GM21381 (cell line): ENCODE measurements around the gene EPHB6.

Experiments used
- ATAC-seq: cut with Tn5 transposase; IDR thresholded peaks from one replicate; pipeline ENCODE4 v1.9.1; 2021; ENCODE audit warnings: mild to moderate bottlenecking, moderate library complexity; ENCODE audit not compliant: unreplicated experiment

Gene EPHB6

GRCh38 chr7:142894112-142894984, 39.5 kb downstream of the EPHB6 start:
- ATAC-seq, result no peak

GRCh38 chr7:142894985-142895593, 40.2 kb downstream of the EPHB6 start:
- no peak for ATAC-seq

DNA sequence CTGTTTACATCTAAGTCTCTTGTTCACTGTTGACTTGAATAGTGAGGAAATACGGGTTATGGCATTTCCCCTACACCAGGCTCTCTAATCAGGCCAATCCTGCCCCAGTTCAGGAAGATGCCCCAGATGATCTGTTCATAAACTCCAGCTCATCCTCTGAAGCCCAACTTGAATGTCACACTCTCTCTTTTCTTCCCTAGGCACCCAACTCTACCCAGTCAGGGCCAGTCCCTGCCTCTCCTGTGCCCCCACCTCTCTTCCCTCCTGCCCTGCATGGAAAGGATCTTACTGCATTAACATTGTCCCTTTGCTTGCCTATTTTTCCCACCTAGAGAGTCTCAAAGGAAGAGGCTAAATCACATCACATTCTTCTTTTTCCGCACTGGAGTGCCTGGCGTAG, 41.3 kb downstream of the EPHB6 start:
- ATAC-seq, result no peak

DNA sequence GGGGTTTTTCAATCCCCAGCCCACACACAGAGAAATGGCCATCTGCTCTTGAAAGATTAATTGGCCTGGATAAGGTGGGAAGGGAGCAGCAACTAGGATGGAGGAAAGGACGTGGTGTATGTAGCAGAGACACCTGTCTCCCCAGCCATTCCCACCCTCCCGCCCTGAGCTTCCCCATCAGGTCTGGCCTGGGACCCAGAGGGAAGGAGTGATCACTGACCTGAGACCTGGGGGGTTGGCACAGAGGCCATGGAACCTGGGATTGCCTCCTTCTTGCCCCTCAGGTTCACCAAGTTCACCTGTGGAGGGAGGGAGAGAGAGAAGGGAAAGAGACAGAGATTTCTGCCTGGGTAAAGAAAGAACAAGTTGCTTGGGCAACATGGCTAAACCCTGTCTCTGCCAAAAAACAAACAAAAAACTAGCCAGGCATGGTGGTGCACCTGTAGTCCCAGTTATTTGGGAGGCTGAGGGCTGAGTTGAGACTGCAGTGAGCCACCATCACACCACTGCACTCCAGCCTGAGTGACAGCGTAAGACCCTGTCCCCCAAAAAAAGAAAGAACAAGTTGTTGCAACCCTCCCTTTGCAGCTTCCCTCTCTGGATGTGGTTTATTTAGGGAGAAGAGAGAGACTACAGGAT, 42.0 kb downstream of the EPHB6 start:
- no peak for ATAC-seq

DNA sequence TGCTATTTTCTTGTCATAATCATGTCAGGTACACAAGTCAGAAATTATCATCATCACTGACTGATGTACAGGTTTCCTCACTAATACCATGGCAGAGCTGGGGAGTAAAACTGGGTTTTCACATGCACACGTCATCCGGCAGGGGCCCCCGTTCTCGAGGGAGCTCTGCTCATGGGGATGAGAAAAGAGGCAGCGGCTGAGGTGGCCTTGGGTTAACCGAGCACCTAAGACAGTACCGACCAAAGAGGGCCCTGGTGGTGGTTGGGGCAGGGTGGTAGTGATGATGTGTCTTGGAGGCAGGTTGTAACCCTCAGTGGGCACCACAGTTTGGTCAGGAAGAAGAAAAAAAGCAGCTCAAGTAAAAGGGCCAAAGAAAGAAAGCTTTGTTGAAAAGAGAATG, 42.8 kb downstream of the EPHB6 start:
- ATAC-seq, result no peak

- no peak for ATAC-seq
Observed at GRCh38 chr7:142898377-142899170, 43.7 kb downstream of the EPHB6 start.

DNA sequence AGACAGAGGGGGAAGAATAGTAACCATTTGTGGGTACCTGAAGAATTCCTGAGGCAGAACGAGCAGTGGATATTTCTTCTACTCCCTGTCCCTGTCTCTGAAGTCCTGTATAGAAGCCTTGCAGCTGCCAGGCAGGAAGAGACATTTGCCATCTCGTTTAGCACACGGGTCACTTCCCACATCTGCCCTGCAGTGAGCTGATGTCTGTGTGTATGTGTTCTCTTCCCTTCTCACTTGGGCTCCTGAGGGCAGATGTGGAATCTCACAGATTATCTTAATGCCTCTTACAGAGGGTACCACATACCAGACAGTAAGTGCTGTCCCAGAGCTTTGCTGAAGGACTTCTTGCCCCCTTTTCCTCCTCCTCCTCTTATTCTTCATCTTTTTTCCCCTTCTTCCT, 44.8 kb downstream of the EPHB6 start:
- ATAC-seq, result no peak

DNA sequence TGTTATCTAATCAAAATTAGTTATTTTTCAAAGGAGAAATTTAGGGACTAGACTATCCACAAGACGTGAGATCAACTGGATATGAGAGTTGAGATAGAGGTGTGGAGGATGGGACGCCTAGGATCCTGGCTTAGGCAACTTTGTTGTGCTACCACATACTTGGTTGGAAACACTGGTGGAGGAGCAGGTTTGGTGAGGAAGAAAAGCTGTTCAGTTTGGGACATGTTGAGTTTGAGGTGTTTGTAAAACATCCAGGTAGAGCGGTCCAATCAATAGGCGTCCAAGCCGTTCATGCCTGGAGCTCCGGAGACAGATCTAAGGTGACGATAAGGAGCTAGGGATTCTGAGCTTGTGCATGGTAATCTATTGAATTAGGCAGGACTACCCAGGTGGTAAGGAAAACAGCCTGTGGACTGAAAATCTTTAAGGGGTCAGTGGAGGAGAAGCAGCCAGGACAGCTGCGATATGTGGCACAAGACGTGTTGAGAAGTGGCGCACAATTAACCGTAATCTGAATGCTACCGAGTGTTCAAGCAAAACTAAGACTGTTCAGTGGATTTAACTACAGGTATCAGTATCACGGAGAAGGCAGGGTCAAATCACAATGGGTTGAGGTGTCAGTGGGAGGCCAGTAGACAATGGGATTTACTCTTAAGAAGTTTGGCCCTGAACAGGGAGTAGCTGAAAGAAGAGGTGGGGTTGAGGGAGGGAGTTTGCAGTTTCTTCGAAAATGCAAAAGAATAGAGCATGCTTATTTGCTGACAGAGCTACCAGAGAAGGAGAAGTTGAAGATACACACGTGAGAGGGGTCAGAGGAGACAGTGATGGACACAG, 46.8 kb downstream of the EPHB6 start:
- ATAC-seq, result no peak

DNA sequence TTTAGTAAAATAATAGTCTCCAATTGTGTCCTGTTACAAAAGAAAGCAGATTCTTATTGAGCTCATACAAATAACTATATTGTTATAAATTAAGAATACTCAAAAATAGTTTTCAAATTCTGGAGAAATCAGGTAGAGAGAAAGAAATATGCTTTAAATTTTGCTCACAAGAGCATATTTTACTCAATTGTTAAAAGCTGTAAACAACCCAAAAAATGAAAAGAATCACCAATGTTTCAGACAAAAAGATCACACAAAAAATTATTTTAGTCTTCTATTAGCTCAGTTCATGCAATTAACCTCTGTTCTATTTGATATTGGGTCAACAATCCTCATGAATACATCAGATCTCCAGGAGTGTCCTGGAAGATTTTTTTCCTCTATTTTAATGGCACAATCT, 49.3 kb downstream of the EPHB6 start:
- no peak for ATAC-seq

GRCh38 chr7:142905759-142906158, 50.9 kb downstream of the EPHB6 start:
- ATAC-seq, result no peak

- ATAC-seq, result no peak
Observed at GRCh38 chr7:142906643-142907042, 51.8 kb downstream of the EPHB6 start.

- no peak for ATAC-seq
Observed at GRCh38 chr7:142908290-142908689, 53.4 kb downstream of the EPHB6 start.

- ATAC-seq, result no peak
Observed at GRCh38 chr7:142908921-142909890, 54.3 kb downstream of the EPHB6 start.

DNA sequence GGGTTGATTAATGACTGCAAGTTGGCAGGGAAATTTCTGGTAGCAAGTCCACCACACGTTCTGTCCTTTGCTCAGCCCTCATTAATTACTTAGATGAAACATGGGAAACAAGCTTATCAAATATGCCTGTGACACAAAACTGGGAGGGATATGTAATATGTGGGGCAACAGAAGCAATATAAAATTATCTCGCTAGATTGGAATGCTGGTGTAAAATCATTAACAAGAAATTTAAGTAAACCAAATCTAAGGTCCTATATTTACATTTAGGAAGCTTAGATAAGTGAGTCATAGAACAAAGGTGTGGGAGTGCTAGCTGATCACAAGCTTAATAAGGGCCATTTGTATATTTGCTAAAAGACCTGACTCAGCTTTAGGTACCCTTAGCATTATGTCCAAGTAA, 55.2 kb downstream of the EPHB6 start:
- no peak for ATAC-seq

- ATAC-seq, result no peak
Observed at GRCh38 chr7:142910481-142910880, 55.6 kb downstream of the EPHB6 start.

DNA sequence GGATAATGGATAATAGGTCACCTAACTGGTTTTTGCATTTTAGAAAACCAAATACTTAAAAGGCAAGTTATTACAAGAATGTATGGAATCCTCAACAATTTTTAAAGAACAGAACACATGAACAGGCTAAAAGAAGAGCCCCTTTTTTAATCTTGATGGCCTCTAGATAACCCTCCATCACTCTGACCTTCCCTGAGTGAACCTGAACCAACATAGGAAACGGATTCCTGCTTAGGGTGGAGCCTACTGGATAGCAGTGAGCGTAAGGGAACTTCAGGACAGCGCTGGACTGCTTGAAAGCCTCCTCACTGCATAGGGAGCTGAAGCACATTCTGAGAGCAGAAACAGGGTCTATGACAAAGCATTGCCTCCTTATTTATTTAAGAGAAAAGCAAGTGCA, 58.2 kb downstream of the EPHB6 start:
- ATAC-seq, result no peak

- no peak for ATAC-seq
Observed at GRCh38 chr7:142913566-142913965, 58.7 kb downstream of the EPHB6 start.

DNA sequence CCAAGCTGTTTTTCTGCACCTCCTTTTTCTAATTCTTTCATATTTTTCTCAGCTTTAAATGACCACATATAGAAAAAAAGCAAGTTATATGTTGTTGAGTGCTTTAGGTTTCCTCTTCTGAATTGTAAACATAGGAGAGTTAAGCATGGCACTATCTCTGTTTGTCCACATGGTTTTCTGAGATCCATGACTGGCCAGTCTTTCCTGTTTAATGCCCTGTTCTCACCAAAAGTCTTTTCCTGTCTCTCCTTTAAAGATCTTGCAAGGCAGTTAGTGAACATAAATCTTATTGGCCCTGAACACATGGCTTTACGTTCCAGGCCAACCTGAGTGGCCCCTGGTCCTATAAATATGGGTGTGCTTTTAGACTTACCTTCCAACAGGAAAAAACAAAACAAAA, 59.2 kb downstream of the EPHB6 start:
- no peak for ATAC-seq

DNA sequence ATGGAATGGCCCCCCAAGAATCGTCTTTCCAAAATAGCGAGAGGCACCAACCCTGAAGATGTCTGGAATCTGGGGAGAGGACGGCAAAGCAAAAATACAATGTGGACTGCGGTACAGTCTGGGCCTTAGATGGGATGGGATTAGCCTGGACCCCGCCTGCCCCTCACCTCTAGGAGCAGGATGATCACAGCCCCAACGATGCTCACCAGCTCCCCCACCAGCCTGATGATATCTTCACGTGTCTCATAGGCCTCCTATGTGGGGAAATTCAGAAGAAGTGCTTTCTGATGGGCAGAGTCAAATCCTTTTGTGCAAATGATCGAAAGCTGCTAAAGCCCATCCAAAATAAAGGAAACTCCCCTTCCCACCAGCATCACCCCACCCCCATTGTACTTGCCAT, 60.4 kb downstream of the EPHB6 start:
- ATAC-seq, result no peak
